Measurements from ENCODE around the gene CD2BP2. TPM values are rescaled to one million over a fixed set of nuclear protein-coding genes. Genes with fewer than 3 reads are reported as not detected.

CD2BP2 gene
- total and polyA plus RNA-seq, 2 of the 13 experiments (the other 11 are each of a cell fraction or from before 2014, with no cell fraction given) = 24.9 to 54.6 TPM

- TF ChIP-seq TRAFD1 (CRISPR knock-in tag; IDR thresholded peaks at IDR 0.05; ENCODE audit: borderline replicate concordance) (no peak), HMGXB3 (CRISPR knock-in tag; IDR thresholded peaks at IDR 0.05; ENCODE audit: borderline replicate concordance) (peak; percentile 88), POGZ (CRISPR knock-in tag; IDR thresholded peaks at IDR 0.05) (no peak; the same call in 1 of the 2 replicates), MAX (IDR thresholded peaks at IDR 0.05) (peak; percentile 53; the same call in 1 of the 2 replicates), HNRNPK (IDR thresholded peaks at IDR 0.05; ENCODE audit: low read depth, low read length, poor library complexity, severe bottlenecking) (no peak), ZBTB25 (CRISPR knock-in tag; IDR thresholded peaks at IDR 0.05) (peak; percentile 75; the same call in 1 of the 2 replicates), CERS6 (CRISPR knock-in tag; IDR thresholded peaks at IDR 0.05) (no peak), FOXO1 (CRISPR knock-in tag; IDR thresholded peaks at IDR 0.05) (peak; percentile 90), ZIK1 (CRISPR knock-in tag; IDR thresholded peaks at IDR 0.05; ENCODE audit: borderline replicate concordance, low read depth) (no peak), TBL1XR1 (IDR thresholded peaks at IDR 0.05; ENCODE audit: borderline replicate concordance, low read length, partially characterized antibody) (peak; percentile 48), ZNF670 (CRISPR knock-in tag; IDR thresholded peaks at IDR 0.05; ENCODE audit: borderline replicate concordance) (peak; percentile 85; the same call in 1 of the 2 replicates), ZNF781 (CRISPR knock-in tag; IDR thresholded peaks at IDR 0.05; ENCODE audit: borderline replicate concordance, not compliant biosample characterization) (no peak), NFKBIZ (CRISPR knock-in tag; IDR thresholded peaks at IDR 0.05) (0 out of 2 replicates have a peak, but pooled peaks have one; percentile 28), ZNF691 (CRISPR knock-in tag; IDR thresholded peaks at IDR 0.05; ENCODE audit: borderline replicate concordance, low read depth) (no peak; the same call in 1 of the 2 replicates), PHB2 (IDR thresholded peaks at IDR 0.05; ENCODE audit: partially characterized antibody) (no peak), BATF2 (CRISPR knock-in tag; IDR thresholded peaks at IDR 0.05) (no peak)
Observed at GRCh38 chr16:30401768-30402425, 46.8 kb upstream of the CD2BP2 start (continued).
